Activated naive CD8-positive, alpha-beta T cell treated with anti-CD3 and anti-CD28 coated beads, Interleukin-2, amount 10 ng/mL, durations not matched to agents 7 days and 5 days (primary cell): ENCODE data around the gene AKNA. TPM values are rescaled to one million over a fixed set of nuclear protein-coding genes. Genes with fewer than 3 reads are reported as not detected.

ENCODE experiments used
- ATAC-seq: fragments of 150-1000 bp; cut with Tn5 transposase; one replicate; pipeline ENCODE4 v1.10.0; 2021; ENCODE audit warnings: low read depth, moderate library complexity
- POLR2A ChIA-PET: fragments of 350-600 bp; sonication (Branson Sonifier 250); formaldehyde crosslinking; loops from one replicate; lab custom pipeline; 2021; ENCODE audit warnings: antibody characterized with exemption; lab: Charles Lee
- DNase-seq: peaks from one replicate; pipeline ENCODE4 v3.0.0; 2021
- H3K27ac Mint-ChIP-seq: one replicate; pipeline ENCODE4 v1.8.0; 2022; ENCODE audit warnings: mild to moderate bottlenecking, mixed read lengths
- H3K27me3 Mint-ChIP-seq: one replicate; pipeline ENCODE4 v1.8.0; 2022; ENCODE audit warnings: mild to moderate bottlenecking, moderate library complexity, mixed read lengths
- H3K36me3 Mint-ChIP-seq: one replicate; pipeline ENCODE4 v1.8.0; 2021; ENCODE audit warnings: mild to moderate bottlenecking, mixed read lengths
- H3K4me1 Mint-ChIP-seq: one replicate; pipeline ENCODE4 v1.8.0; 2021; ENCODE audit warnings: mixed read lengths
- H3K4me3 Mint-ChIP-seq: one replicate; pipeline ENCODE4 v1.8.0; 2022; ENCODE audit warnings: mild to moderate bottlenecking, moderate library complexity, mixed read lengths
- H3K9me3 Mint-ChIP-seq: one replicate; pipeline ENCODE4 v1.8.0; 2021; ENCODE audit warnings: mixed read lengths
- total RNA-seq, 2 experiments: library from RNA; stranded (reverse); gene quantifications; one replicate each; pipeline ENCODE4 v1.2.3, GENCODE V29; 2021

AKNA gene
- total RNA-seq, 2 experiments from 2014 or later = 482 to 492 TPM

- no peaks in the 10 kb centered on the region for H3K4me1 Mint-ChIP-seq
- H3K27ac Mint-ChIP-seq = no peak overlapping the region
Observed at GRCh38 chr9:114426046-114426948, 38.5 kb upstream of the AKNA start.

GRCh38 chr9:114425126-114425525 lies 37.3 kb upstream of the AKNA start:
- DNase-seq (peak; percentile 14), ATAC-seq (no peak)
- Mint-ChIP-seq H3K27ac (no peak overlapping the region), H3K4me3 (no peak overlapping the region), H3K9me3 (no peaks in the 10 kb centered on the region), H3K27me3 (no peaks in the 10 kb centered on the region), H3K36me3 (no peaks in the 10 kb centered on the region), H3K4me1 (no peaks in the 10 kb centered on the region)
- POLR2A ChIA-PET = no interaction called here

More at GRCh38 chr9:114426046-114426948, 38.5 kb upstream of the AKNA start:
- H3K27me3 Mint-ChIP-seq = no peaks in the 10 kb centered on the region
- H3K4me3 Mint-ChIP-seq = no peak overlapping the region
- no peaks in the 10 kb centered on the region for H3K9me3 Mint-ChIP-seq
- no peaks in the 10 kb centered on the region for H3K36me3 Mint-ChIP-seq
- DNase-seq = peak; percentile 3
- no peak for ATAC-seq
- POLR2A ChIA-PET = no interaction called here

DNA sequence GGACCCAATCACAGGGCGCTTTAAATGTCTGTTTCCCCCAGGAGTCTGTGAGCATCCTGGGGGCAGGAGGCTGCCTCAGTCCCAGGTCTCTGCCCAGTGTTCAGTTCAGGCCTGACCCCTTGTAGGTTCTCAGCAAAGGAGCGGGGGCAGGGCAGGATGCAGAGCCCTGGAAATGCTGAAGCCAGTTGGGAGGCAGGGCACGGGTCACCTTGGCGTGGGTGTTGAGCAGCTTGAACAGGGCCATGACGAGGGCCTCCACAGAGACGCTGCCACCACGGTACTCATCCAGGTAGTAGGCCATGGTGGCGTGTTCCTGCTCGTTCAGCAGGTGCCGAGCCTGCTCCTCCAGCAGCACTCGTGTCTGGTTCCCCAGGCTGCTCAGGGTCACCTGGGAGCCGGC lies 36.3 kb upstream of the AKNA start:
- Mint-ChIP-seq H3K27me3 (no peaks in the 10 kb centered on the region), H3K27ac (no peak overlapping the region), H3K36me3 (no peaks in the 10 kb centered on the region), H3K4me1 (no peaks in the 10 kb centered on the region), H3K9me3 (no peaks in the 10 kb centered on the region), H3K4me3 (no peak overlapping the region)
- DNase-seq = peak; percentile 21
- POLR2A ChIA-PET = no interaction called here
- ATAC-seq = no peak

DNA sequence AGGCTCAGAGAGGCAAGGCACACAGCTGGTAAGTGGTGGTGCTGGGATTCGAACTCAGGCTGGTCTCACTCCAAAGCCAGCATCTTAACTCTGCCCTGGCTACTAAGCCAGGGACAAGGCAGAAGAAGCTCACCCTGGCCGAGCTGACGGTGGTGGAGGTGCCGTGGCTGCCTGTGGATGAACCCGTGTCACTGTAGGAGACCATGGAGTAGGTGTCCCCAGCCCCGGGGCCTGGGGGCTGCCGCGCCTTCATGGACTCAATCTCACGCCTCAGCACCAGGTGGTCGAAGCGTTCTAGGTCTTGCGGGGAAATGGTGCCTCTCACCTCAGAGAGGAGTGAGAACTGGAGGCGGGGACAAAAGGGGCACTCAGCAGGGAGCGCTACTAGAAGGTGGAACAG lies 35.4 kb upstream of the AKNA start:
- no peak for ATAC-seq
- POLR2A ChIA-PET = no interaction called here
- H3K27me3 Mint-ChIP-seq = no peaks in the 10 kb centered on the region

GRCh38 chr9:114421147-114421546 lies 33.4 kb upstream of the AKNA start:
- Mint-ChIP-seq H3K4me3 (no peak overlapping the region), H3K9me3 (no peaks in the 10 kb centered on the region), H3K4me1 (peaks cover 3% of the 10 kb centered on the region), H3K27ac (no peak overlapping the region), H3K27me3 (no peaks in the 10 kb centered on the region), H3K36me3 (no peaks in the 10 kb centered on the region)
- POLR2A ChIA-PET = no interaction called here
- ATAC-seq (no peak), DNase-seq (peak; percentile 14)

More for the DNA sequence above, 35.4 kb upstream of the AKNA start:
- H3K9me3 Mint-ChIP-seq = no peaks in the 10 kb centered on the region
- H3K36me3 Mint-ChIP-seq = no peaks in the 10 kb centered on the region
- H3K4me3 Mint-ChIP-seq = no peak overlapping the region
- no peak overlapping the region for H3K27ac Mint-ChIP-seq
- peak; percentile 16 for DNase-seq
- H3K4me1 Mint-ChIP-seq = peaks cover 3% of the 10 kb centered on the region

- DNase-seq (peak; percentile 15), ATAC-seq (no peak)
- H3K4me1 Mint-ChIP-seq = peaks cover 3% of the 10 kb centered on the region
- POLR2A ChIA-PET = no interaction called here
- H3K36me3 Mint-ChIP-seq = no peaks in the 10 kb centered on the region
- no peaks in the 10 kb centered on the region for H3K9me3 Mint-ChIP-seq
- H3K4me3 Mint-ChIP-seq = no peak overlapping the region
- no peaks in the 10 kb centered on the region for H3K27me3 Mint-ChIP-seq
- H3K27ac Mint-ChIP-seq = no peak overlapping the region
Observed at GRCh38 chr9:114419796-114420195, 32.0 kb upstream of the AKNA start.

DNA sequence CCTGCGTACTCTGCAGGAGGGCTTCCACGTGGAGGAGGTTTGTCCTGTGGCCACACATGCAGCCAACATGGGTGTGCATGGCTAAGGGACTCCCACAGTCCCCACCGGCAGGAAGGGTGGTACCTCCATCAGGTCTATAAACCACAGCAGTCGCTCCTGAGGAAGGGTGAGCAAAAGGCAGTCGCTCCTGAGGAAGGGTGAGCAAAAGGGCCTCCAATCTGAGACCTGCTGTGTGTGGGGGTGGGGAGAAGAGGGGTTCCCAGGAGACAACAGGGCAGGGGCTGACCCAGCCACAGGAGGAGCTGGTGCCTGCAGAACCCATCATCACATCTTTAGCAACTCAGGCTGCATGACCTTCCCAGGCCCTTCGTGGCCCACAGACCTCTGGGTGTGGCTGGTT lies 30.3 kb upstream of the AKNA start:
- ATAC-seq (no peak), DNase-seq (no peak)
- Mint-ChIP-seq H3K9me3 (no peaks in the 10 kb centered on the region), H3K27ac (no peak overlapping the region), H3K4me3 (no peak overlapping the region), H3K27me3 (no peaks in the 10 kb centered on the region), H3K36me3 (no peaks in the 10 kb centered on the region), H3K4me1 (peaks cover 3% of the 10 kb centered on the region)
- POLR2A ChIA-PET = no interaction called here

- no peaks in the 10 kb centered on the region for H3K36me3 Mint-ChIP-seq
Observed at GRCh38 chr9:114417511-114417910, 29.7 kb upstream of the AKNA start.

DNA sequence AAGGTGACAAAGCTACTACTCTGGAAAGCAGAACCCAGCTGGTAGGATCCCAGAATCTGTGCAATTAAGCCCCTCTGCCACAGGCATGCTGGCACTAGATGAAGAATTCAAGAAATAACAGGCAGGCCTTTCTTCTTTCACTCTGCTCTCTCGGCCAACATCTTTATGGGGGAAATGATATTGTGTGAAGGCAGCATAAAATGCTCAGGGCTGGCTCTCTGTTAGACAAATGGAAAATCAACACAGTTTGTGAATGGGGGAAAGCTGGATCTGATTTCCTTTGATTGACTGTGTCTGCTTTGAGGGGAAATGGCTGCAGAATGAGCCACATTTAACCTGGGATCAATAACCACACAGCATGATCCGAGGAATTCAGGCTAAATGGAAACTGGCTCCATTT lies 29.1 kb upstream of the AKNA start:
- Mint-ChIP-seq H3K4me1 (peaks cover 3% of the 10 kb centered on the region), H3K36me3 (no peaks in the 10 kb centered on the region), H3K4me3 (no peak overlapping the region), H3K9me3 (no peaks in the 10 kb centered on the region), H3K27ac (no peak overlapping the region), H3K27me3 (no peaks in the 10 kb centered on the region)
- DNase-seq (no peak), ATAC-seq (no peak)
- POLR2A ChIA-PET = no interaction called here

More at GRCh38 chr9:114417511-114417910, 29.7 kb upstream of the AKNA start:
- Mint-ChIP-seq H3K9me3 (no peaks in the 10 kb centered on the region), H3K27me3 (no peaks in the 10 kb centered on the region), H3K4me3 (no peak overlapping the region), H3K27ac (no peak overlapping the region), H3K4me1 (peaks cover 3% of the 10 kb centered on the region)
- POLR2A ChIA-PET = no interaction called here
- DNase-seq (no peak), ATAC-seq (no peak)

- H3K27me3 Mint-ChIP-seq = no peaks in the 10 kb centered on the region
- no peak overlapping the region for H3K27ac Mint-ChIP-seq
- POLR2A ChIA-PET = no interaction called here
- no peak for DNase-seq
- no peak overlapping the region for H3K4me3 Mint-ChIP-seq
- H3K36me3 Mint-ChIP-seq = no peaks in the 10 kb centered on the region
- H3K9me3 Mint-ChIP-seq = no peaks in the 10 kb centered on the region
- peaks cover 3% of the 10 kb centered on the region for H3K4me1 Mint-ChIP-seq
- no peak for ATAC-seq
Observed at GRCh38 chr9:114416290-114416689, 28.5 kb upstream of the AKNA start.

- ATAC-seq = no peak
- no peak overlapping the region for H3K27ac Mint-ChIP-seq
- POLR2A ChIA-PET = interaction anchor here (0.8 kb wide), 1 partner anchor 9 kb away, joined by 3 read pairs; no protein-coding TSS in a partner anchor
- H3K27me3 Mint-ChIP-seq = no peaks in the 10 kb centered on the region
- no peaks in the 10 kb centered on the region for H3K9me3 Mint-ChIP-seq
- DNase-seq = no peak
- H3K36me3 Mint-ChIP-seq = no peaks in the 10 kb centered on the region
- peaks cover 12% of the 10 kb centered on the region for H3K4me1 Mint-ChIP-seq
- no peak overlapping the region for H3K4me3 Mint-ChIP-seq
Observed at GRCh38 chr9:114414346-114414745, 26.6 kb upstream of the AKNA start.

DNA sequence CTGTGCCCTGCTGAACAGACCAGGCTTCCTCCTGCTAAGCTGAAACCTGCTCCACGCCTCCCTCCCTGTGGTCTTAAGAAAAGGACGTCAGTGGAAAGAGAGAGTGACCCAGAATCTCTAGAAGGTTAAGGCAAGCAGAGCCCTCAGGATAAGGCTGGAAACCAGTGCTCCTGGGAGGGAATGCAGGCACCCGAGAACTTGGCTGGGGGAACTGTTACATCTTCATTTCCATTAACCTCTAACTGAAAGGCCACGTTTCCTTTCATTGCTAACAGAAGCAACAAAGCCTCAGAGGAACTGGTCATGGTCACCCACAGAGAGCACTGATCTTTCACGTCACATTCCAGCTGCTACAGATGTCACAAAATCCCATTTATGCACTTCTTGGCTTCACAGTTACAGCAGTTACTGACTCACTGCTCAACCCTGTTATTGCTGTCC lies 26.1 kb upstream of the AKNA start:
- ATAC-seq = no peak
- Mint-ChIP-seq H3K27ac (no peak overlapping the region), H3K4me3 (no peak overlapping the region)

DNA sequence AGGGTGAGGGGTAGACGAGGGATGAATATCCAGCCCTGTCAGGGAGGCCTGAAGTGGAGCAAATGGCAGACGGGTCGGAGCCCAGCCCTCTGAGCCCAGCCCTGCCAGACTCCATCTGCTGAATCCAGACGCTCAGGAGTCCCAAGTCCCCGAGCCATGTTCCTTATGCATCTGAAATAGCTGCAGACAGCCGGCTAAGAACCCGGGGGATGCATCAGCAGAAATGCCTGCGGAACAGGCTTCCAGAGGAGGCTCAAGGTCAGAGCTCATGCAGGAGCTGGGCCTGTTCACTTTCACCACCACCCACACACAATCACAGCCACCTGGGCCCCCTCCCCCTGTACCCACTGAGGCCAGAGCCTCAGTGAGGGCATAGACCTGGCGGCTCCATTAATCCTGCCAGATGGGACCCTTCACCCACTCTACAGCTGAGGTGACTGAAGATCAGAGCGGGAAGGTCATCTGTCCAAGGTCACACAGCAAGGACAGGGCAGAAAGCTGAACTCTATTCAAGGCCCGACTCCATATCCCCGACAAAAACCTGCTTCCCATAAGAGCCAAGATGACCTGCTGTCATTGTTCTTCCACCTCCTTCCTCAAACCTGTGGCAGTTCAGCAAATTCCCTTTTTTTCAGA lies 24.4 kb upstream of the AKNA start:
- Mint-ChIP-seq H3K9me3 (no peaks in the 10 kb centered on the region), H3K4me1 (peaks cover 13% of the 10 kb centered on the region), H3K27ac (no peak overlapping the region), H3K4me3 (no peak overlapping the region), H3K36me3 (no peaks in the 10 kb centered on the region), H3K27me3 (no peaks in the 10 kb centered on the region)
- POLR2A ChIA-PET = no interaction called here
- no peak for DNase-seq
- ATAC-seq = no peak

More for the DNA sequence above, 26.1 kb upstream of the AKNA start:
- Mint-ChIP-seq H3K27me3 (no peaks in the 10 kb centered on the region), H3K4me1 (peaks cover 16% of the 10 kb centered on the region), H3K36me3 (no peaks in the 10 kb centered on the region), H3K9me3 (no peaks in the 10 kb centered on the region)
- POLR2A ChIA-PET = interaction anchor here (0.8 kb wide), 1 partner anchor 8 kb away, joined by 3 read pairs; no protein-coding TSS in a partner anchor
- DNase-seq = no peak

- DNase-seq (no peak), ATAC-seq (no peak)
- H3K36me3 Mint-ChIP-seq = no peaks in the 10 kb centered on the region
- no peak overlapping the region for H3K4me3 Mint-ChIP-seq
- H3K9me3 Mint-ChIP-seq = no peaks in the 10 kb centered on the region
- H3K4me1 Mint-ChIP-seq = peaks cover 13% of the 10 kb centered on the region
- POLR2A ChIA-PET = no interaction called here
- no peak overlapping the region for H3K27ac Mint-ChIP-seq
- no peaks in the 10 kb centered on the region for H3K27me3 Mint-ChIP-seq
Observed at GRCh38 chr9:114411452-114411851, 23.7 kb upstream of the AKNA start.
